Brain microvascular endothelial cell (primary cell): ENCODE results near the gene RAC3.

Source experiments
- DNase-seq: peaks from one replicate; pipeline ENCODE4 v3.0.0-alpha.2; 2020
- H3K27ac ChIP-seq: fragments of 250-450 bp; sonication (Bioruptor Pico); 2 replicates; pipeline ENCODE4 v1.5.1; 2020; ENCODE audit warnings: mild to moderate bottlenecking, moderate library complexity
- H3K27me3 ChIP-seq: fragments of 250-450 bp; sonication (Bioruptor Pico); replicated peaks from 2 replicates; pipeline ENCODE4 v1.5.1; 2020; ENCODE audit warnings: mild to moderate bottlenecking
- H3K36me3 ChIP-seq: fragments of 250-450 bp; sonication (Bioruptor Pico); replicated peaks from 2 replicates; pipeline ENCODE4 v1.5.1; 2020; ENCODE audit warnings: mild to moderate bottlenecking
- H3K4me3 ChIP-seq: 2 replicates; pipeline ENCODE4 v1.5.1; 2011; ENCODE audit warnings: low read depth, mild to moderate bottlenecking, control low read depth, low read length, moderate library complexity
- CTCF ChIP-seq: IDR thresholded peaks from 2 replicates; pipeline ENCODE4 v1.5.1; 2011; ENCODE audit warnings: low read depth, mild to moderate bottlenecking, moderate library complexity, low read length, control low read depth, inconsistent platforms; ENCODE audit errors: missing control alignments
- in situ Hi-C: cut with HindIII; loops from 2 replicates; pipeline ENCODE4 v1.10.0; 2017; ENCODE audit warnings: low sequenced_read_pairs, low pct_ligation_motif_present

The RAC3 gene

DNA sequence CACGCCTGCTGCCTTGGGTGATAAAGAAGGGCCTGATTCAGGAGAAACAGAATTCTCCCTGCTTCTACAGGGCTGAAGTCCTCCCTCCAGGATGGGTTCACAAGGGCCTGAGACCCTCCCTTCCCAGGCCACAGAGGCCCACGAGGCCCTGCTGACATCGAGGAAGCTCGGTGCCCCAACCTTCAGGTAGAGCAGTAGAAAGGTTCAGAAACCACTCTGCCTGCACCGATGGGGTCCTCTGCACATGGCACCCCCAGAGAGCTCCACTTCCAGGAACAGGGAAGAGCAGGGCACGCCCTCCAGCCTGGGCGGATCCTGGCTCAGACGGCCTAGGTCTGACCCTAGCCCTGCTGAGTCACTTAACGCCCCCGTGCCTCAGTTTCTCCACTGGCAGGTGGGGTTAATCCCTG lies 9.6 kb upstream of the RAC3 start:
- in situ Hi-C loops, result no loop called here
- Histone ChIP-seq H3K36me3 (no peaks in the 10 kb centered on the region), H3K27me3 (no peaks in the 10 kb centered on the region), H3K4me3 (peak overlapping the region; percentile 77), H3K27ac (no peak overlapping the region)
- no peak for DNase-seq
- no peak for TF ChIP-seq CTCF

DNA sequence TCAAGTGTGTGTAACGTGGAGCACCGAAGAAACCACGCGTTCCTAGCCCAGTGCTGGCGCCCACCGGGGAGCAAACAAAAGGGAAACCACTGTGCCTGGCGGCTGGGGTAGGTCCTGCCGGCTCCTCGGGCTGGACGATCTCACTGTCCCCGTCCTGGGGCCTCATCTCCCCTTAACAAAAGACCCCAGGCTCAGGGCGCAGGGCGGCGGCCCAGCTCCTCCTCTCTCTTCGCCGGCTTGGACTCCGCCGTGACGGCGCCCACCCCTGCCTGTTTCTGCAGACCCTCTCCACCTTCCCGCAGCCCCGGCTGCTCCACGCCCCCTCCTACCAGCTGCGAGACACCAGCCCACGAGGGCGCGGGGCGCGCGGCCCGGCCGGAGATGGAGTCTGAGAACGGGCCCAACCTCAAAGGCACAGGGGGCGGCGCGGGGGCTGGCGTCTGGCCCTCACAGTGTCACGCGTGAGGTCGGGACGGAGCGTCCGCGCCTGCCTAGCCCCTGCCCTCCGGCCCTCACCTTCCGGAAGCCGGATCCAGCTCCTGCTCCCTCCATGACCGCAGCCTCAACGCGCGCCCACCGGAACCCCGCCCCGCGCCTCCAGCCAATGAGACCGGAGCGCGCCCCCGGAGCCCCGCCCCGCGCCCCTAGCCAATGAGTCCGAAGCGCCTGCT lies 9.0 kb upstream of the RAC3 start, which contains the start of gene CENPX:
Gene CENPX (minus strand): TSS at position 569 of the 671 bp plus-strand sequence. CDS start 17 bp downstream, at position 552.
- Histone ChIP-seq H3K27me3 (no peaks in the 10 kb centered on the region), H3K4me3 (peak within 1 kb of the TSS; percentile 77), H3K27ac (no peak within 1 kb of the TSS), H3K36me3 (no peaks in the 10 kb centered on the region)
- TF ChIP-seq CTCF, result no peak
- in situ Hi-C loops, result no loop called here
- DNase-seq, result no peak

- Histone ChIP-seq H3K4me3 (peak within 1 kb of the TSS; percentile 77), H3K36me3 (no peaks in the 10 kb centered on the region), H3K27ac (no peak within 1 kb of the TSS), H3K27me3 (no peaks in the 10 kb centered on the region)
- TF ChIP-seq CTCF, result no peak
- peak; percentile 100 for DNase-seq
- in situ Hi-C loops, result no loop called here
These were observed 8.5 kb upstream of the RAC3 start, which contains the start of gene LRRC45 for GRCh38 chr17:82022981-82023446. TSS of gene LRRC45 (plus strand) at chr17:82023305. CDS start at chr17:82023644, 339 bp downstream.

- Histone ChIP-seq H3K36me3 (no peaks in the 10 kb centered on the region), H3K4me3 (peak overlapping the region; percentile 72), H3K27ac (no peak overlapping the region), H3K27me3 (no peaks in the 10 kb centered on the region)
- no peak for TF ChIP-seq CTCF
- in situ Hi-C loops, result no loop called here
- no peak for DNase-seq
These were observed 7.8 kb upstream of the RAC3 start for GRCh38 chr17:82023447-82024241.

DNA sequence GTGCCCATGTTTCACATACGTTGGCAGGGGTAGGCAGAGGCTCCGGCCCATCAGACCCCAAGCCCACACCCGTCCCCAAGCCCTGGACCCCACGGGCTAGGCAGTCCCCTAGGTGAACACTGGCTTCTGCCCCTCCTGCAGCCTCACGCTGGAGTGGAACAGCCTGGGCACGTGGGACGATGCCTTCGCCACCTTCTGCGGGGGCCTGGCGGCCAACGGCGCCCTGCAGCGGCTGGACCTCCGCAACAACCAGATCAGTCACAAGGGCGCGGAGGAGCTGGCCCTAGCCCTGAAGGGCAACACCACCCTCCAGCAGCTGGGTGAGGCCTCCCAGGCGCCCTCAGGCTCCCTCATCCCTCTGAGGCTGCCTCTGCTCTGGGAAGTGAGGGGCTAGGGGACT lies 6.6 kb upstream of the RAC3 start:
- no peak overlapping the region for H3K4me3 ChIP-seq

More for the DNA sequence above, 6.6 kb upstream of the RAC3 start:
- DNase-seq, result no peak
- Histone ChIP-seq H3K27me3 (no peaks in the 10 kb centered on the region), H3K27ac (no peak overlapping the region), H3K36me3 (no peaks in the 10 kb centered on the region)
- in situ Hi-C loops, result no loop called here
- TF ChIP-seq CTCF, result no peak
